Forelimb muscle (tissue), 1 donor: ENCODE data around the gene ZSWIM6. TPM values are rescaled to one million over a fixed set of nuclear protein-coding genes. Genes with fewer than 3 reads are reported as not detected.

Experiments
- DNase-seq: peaks from one replicate; pipeline ENCODE4 v3.0.0-alpha.2; 2013; ENCODE audit warnings: low read depth
- polyA plus RNA-seq: library from polyadenylated mRNA; unstranded; fragments of 120-200 nt; gene quantifications from one replicate; pipeline ENCODE4 v1.2.1, GENCODE V29; 2013; ENCODE audit not compliant: insufficient read length

ZSWIM6 gene
- polyA plus RNA-seq, 1 donor: 7.8 TPM

- DNase-seq: no peak
Measured at GRCh38 chr5:61591859-61592258, 259.8 kb downstream of the ZSWIM6 start.

DNA sequence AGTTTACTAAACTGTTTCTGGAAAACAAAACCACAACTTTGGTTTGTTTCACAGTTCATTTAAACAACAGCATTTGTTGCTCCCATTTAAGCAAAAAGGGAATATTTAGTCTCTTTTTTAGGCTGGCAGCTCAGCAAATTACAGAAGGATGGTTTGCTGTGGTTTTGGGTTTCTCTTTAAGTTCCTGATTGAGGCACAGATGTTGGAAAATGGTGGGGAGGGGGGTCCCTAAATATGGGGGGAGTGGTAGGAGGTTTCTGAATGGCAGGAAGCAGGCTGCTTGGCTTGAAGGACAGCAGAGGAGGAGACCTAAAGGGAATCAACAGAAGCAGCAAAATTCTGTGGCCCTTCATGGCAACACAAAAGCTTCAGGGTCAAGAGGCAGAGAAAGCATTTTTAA, 263.4 kb downstream of the ZSWIM6 start:
- DNase-seq: no peak

Other genes with a start within 250 kb of the ZSWIM6 start
- gene SMIM15, start 169.8 kb upstream of the ZSWIM6 start, polyA plus RNA-seq: 28.9 TPM